ENCODE data around the gene GRWD1. TPM values are rescaled to one million over a fixed set of nuclear protein-coding genes. Genes with fewer than 3 reads are reported as not detected.

Gene GRWD1
- total and polyA plus RNA-seq, 2 of the 13 experiments (the other 11 are each of a cell fraction or from before 2014, with no cell fraction given): 10.8 to 46.6 TPM

DNA sequence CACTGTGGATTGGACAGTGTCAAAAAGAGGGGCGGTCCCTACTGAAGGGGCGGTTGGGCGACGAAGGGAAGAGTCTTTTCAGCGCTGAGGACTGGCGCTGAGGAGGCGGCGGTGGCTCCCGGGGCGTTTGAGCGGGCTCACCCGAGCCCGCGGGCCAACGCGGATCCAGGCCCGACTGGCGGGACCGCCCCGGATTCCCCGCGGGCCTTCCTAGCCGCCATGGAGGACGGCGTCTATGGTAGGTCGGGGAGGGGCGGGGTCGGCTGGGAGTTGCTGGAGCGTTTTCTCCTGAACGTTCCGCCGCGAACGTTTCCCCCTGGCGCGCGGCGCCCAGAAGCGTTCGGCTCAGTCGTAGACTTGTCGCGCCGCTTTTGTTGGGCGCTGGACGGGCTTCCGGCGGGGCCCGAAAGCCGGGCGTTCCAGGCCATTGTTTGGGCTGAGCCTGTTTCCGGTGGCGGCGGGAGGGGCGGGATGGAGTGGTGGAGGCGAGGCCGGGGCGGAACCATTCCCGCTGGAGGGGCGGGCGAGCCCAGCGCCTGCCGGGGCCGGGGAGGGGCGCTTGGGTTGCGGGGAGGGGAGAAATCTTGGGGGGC lies 23.6 kb downstream of the GRWD1 start, which contains the start of gene CYTH2 (continued):
- TF ChIP-seq, protein P1, sequence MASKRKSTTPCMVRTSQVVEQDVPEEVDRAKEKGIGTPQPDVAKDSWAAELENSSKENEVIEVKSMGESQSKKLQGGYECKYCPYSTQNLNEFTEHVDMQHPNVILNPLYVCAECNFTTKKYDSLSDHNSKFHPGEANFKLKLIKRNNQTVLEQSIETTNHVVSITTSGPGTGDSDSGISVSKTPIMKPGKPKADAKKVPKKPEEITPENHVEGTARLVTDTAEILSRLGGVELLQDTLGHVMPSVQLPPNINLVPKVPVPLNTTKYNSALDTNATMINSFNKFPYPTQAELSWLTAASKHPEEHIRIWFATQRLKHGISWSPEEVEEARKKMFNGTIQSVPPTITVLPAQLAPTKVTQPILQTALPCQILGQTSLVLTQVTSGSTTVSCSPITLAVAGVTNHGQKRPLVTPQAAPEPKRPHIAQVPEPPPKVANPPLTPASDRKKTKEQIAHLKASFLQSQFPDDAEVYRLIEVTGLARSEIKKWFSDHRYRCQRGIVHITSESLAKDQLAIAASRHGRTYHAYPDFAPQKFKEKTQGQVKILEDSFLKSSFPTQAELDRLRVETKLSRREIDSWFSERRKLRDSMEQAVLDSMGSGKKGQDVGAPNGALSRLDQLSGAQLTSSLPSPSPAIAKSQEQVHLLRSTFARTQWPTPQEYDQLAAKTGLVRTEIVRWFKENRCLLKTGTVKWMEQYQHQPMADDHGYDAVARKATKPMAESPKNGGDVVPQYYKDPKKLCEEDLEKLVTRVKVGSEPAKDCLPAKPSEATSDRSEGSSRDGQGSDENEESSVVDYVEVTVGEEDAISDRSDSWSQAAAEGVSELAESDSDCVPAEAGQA (IDR thresholded peaks at IDR 0.05; ENCODE audit: low read depth): no peak
- TF ChIP-seq, protein P1 (CRISPR knock-in tag; IDR thresholded peaks at IDR 0.05; ENCODE audit: borderline replicate concordance): 0 out of 2 replicates have a peak, but pooled peaks have one; percentile 63
- TF ChIP-seq, protein P2, sequence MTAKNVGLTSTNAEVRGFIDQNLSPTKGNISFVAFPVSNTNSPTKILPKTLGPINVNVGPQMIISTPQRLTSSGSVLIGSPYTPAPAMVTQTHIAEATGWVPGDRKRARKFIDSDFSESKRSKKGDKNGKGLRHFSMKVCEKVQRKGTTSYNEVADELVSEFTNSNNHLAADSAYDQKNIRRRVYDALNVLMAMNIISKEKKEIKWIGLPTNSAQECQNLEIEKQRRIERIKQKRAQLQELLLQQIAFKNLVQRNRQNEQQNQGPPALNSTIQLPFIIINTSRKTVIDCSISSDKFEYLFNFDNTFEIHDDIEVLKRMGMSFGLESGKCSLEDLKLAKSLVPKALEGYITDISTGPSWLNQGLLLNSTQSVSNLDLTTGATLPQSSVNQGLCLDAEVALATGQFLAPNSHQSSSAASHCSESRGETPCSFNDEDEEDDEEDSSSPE (CRISPR knock-in tag; IDR thresholded peaks at IDR 0.05): 0 out of 2 replicates have a peak, but pooled peaks have one; percentile 15
- TF ChIP-seq RFX1 (IDR thresholded peaks at IDR 0.05) (no peak), FOXP1 (IDR thresholded peaks at IDR 0.05) (no peak), FOXP1 (CRISPR knock-in tag; IDR thresholded peaks at IDR 0.05) (no peak), BORCS8-MEF2B (CRISPR knock-in tag; IDR thresholded peaks at IDR 0.05) (peak; percentile 64), ZNF772 (CRISPR knock-in tag; IDR thresholded peaks at IDR 0.05) (no peak), ZNF746 (CRISPR knock-in tag; IDR thresholded peaks at IDR 0.05) (no peak; the same call in 1 of the 2 replicates), U2AF2 (IDR thresholded peaks at IDR 0.05; ENCODE audit: low read depth, low read length) (no peak), ZKSCAN5 (CRISPR knock-in tag; IDR thresholded peaks at IDR 0.05) (no peak), NFIB (CRISPR knock-in tag; IDR thresholded peaks at IDR 0.05; ENCODE audit: borderline replicate concordance) (no peak), ZFP41 (CRISPR knock-in tag; IDR thresholded peaks at IDR 0.05; ENCODE audit: borderline replicate concordance) (no peak), SNAPC2 (CRISPR knock-in tag; IDR thresholded peaks at IDR 0.05) (no peak), AKAP8 (CRISPR knock-in tag; IDR thresholded peaks at IDR 0.05) (no peak), ZNF44 (CRISPR knock-in tag; IDR thresholded peaks at IDR 0.05) (0 out of 2 replicates have a peak, but pooled peaks have one; percentile 43), BRCA1 (CRISPR knock-in tag; IDR thresholded peaks at IDR 0.05) (no peak), TSC22D2 (CRISPR knock-in tag; IDR thresholded peaks at IDR 0.05; ENCODE audit: borderline replicate concordance) (0 out of 2 replicates have a peak, but pooled peaks have one; percentile 37), KAT2B (IDR thresholded peaks at IDR 0.05; ENCODE audit: borderline replicate concordance, low read depth, low read length) (no peak), HOXD1 (CRISPR knock-in tag; IDR thresholded peaks at IDR 0.05) (no peak)
- TF ChIP-seq, protein P3, sequence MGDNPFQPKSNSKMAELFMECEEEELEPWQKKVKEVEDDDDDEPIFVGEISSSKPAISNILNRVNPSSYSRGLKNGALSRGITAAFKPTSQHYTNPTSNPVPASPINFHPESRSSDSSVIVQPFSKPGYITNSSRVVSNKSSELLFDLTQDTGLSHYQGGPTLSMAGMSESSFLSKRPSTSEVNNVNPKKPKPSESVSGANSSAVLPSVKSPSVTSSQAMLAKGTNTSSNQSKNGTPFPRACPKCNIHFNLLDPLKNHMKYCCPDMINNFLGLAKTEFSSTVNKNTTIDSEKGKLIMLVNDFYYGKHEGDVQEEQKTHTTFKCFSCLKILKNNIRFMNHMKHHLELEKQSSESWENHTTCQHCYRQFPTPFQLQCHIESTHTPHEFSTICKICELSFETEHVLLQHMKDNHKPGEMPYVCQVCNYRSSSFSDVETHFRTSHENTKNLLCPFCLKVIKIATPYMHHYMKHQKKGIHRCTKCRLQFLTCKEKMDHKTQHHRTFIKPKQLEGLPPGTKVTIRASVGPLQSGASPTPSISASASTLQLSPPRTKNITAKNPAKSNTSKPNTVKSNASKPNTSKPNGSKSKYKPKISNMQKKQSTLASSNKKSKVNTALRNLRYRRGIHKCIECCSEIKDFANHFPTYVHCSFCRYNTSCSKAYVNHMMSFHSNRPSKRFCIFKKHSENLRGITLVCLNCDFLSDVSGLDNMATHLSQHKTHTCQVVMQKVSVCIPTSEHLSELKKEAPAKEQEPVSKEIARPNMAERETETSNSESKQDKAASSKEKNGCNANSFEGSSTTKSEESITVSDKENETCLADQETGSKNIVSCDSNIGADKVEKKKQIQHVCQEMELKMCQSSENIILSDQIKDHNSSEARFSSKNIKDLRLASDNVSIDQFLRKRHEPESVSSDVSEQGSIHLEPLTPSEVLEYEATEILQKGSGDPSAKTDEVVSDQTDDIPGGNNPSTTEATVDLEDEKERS (CRISPR knock-in tag; IDR thresholded peaks at IDR 0.05): 0 out of 2 replicates have a peak, but pooled peaks have one; percentile 66
- TF ChIP-seq, protein P4, sequence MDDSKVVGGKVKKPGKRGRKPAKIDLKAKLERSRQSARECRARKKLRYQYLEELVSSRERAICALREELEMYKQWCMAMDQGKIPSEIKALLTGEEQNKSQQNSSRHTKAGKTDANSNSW (CRISPR knock-in tag; IDR thresholded peaks at IDR 0.05; ENCODE audit: borderline replicate concordance): no peak

Measured in HepG2 (cell line).